ENCODE measurements around the gene ZNF502. TPM values are rescaled to one million over a fixed set of nuclear protein-coding genes. Genes with fewer than 3 reads are reported as not detected.

ZNF502 gene
- polyA plus RNA-seq, 1 donor from 2014 or later: 1.9 TPM

DNA sequence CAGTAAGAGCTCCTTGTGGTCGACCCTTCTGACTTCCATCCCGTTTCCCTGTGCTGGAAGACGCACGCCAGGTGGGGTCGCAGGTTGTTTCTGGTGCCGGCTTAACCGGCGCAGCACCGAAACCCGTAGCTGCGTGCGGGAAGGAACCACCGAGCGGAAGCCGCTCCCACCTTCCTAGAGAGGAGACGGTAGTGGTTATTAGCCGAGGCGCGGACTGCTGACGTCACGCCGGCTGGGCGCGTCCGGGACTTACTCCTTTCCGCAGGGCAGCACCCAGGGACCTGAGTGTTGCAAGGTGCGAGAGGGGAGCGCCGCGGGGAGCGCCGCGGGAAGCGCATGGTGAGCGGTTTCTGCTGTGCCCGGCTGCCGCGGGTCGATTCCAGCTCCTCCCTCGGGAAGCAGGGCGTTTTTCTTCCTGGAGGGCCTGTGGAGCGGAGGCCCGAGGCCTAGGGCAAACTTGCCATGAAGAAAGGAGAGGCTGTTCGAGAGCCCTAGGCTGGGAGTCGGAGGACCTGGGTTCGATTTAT, 17.0 kb downstream of the ZNF502 start, which contains the start of gene ZNF501:
Gene ZNF501 (plus strand): TSS at position 252 of the 527 bp plus-strand sequence. CDS start 4,787 bp downstream, outside the sequence.
- H3K9me3 Mint-ChIP-seq: peaks cover 22 to 59% (median 36%) of the 10 kb centered on the region in 3 donors
- H3K36me3 Mint-ChIP-seq: peaks cover 18% of the 10 kb centered on the region
- H3K27me3 Mint-ChIP-seq: no peaks in the 10 kb centered on the region
- H3K4me1 Mint-ChIP-seq: peaks cover 5 to 9% (median 7%) of the 10 kb centered on the region in 3 donors
- H3K4me3 Mint-ChIP-seq: peak within 1 kb of the TSS; percentile 95 to 100 (median 96)
- H3K27ac Mint-ChIP-seq: peak within 1 kb of the TSS; percentile 90 to 95 (median 91)

GRCh38 chr3:44734646-44735168, 22.2 kb downstream of the ZNF502 start:
- H3K4me1 Mint-ChIP-seq: peaks cover 0 to 5% (median 0%) of the 10 kb centered on the region in 3 donors
- H3K27ac Mint-ChIP-seq: no peak overlapping the region
- no peaks in the 10 kb centered on the region for H3K27me3 Mint-ChIP-seq
- peaks cover 25% of the 10 kb centered on the region for H3K36me3 Mint-ChIP-seq
- H3K9me3 Mint-ChIP-seq: peaks cover 22 to 62% (median 25%) of the 10 kb centered on the region in 3 donors
- no peak overlapping the region for H3K4me3 Mint-ChIP-seq

DNA sequence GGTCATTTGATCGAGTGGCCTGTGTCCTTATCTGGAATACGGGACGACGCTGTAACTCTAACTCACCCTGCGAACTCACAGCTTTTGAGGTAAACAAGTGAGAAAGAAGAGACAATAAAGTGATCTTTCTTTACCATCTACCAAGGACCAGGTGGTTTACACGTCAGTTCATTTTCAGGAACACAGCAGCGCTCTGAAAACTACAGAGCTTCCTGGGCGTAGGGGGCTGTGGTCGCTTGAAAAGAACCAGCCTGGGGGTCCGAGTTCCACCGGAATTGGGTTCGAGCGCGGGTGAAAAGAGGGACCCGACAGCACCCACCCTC, 48.6 kb downstream of the ZNF502 start:
- H3K27me3 Mint-ChIP-seq: no peaks in the 10 kb centered on the region
- peak overlapping the region; percentile 88 to 99 (median 92) for H3K4me3 Mint-ChIP-seq
- peaks cover 20 to 32% (median 24%) of the 10 kb centered on the region in 3 donors for H3K4me1 Mint-ChIP-seq
- H3K36me3 Mint-ChIP-seq: peaks cover 14% of the 10 kb centered on the region
- H3K9me3 Mint-ChIP-seq: peaks cover 5 to 11% (median 5%) of the 10 kb centered on the region in 3 donors
- peak overlapping the region; percentile 81 to 93 (median 91) for H3K27ac Mint-ChIP-seq

- peak within 1 kb of the TSS; percentile 88 to 99 (median 92) for H3K4me3 Mint-ChIP-seq
- peaks cover 20 to 32% (median 24%) of the 10 kb centered on the region in 3 donors for H3K4me1 Mint-ChIP-seq
- H3K27me3 Mint-ChIP-seq: no peaks in the 10 kb centered on the region
- peak within 1 kb of the TSS; percentile 81 to 93 (median 91) for H3K27ac Mint-ChIP-seq
- H3K9me3 Mint-ChIP-seq: peaks cover 5 to 11% (median 5%) of the 10 kb centered on the region in 3 donors
- H3K36me3 Mint-ChIP-seq: peaks cover 14% of the 10 kb centered on the region
Measured at GRCh38 chr3:44761424-44762169, 49.1 kb downstream of the ZNF502 start, which contains the start of the genes KIAA1143 and KIF15. KIAA1143 (minus strand) TSS chr3:44761619; CDS start chr3:44761602, 17 bp downstream. KIF15 (plus strand) TSS chr3:44761794; CDS start chr3:44761866, 72 bp downstream.

- no peaks in the 10 kb centered on the region for H3K27me3 Mint-ChIP-seq
- H3K27ac Mint-ChIP-seq: peak overlapping the region; percentile 1 to 87 (median 81)
- H3K4me1 Mint-ChIP-seq: peaks cover 18 to 32% (median 24%) of the 10 kb centered on the region in 3 donors
- H3K4me3 Mint-ChIP-seq: peak overlapping the region; percentile 88 to 99 (median 92)
- H3K9me3 Mint-ChIP-seq: peaks cover 3 to 10% (median 5%) of the 10 kb centered on the region in 3 donors
- peaks cover 12% of the 10 kb centered on the region for H3K36me3 Mint-ChIP-seq
Measured at GRCh38 chr3:44762170-44762677, 49.8 kb downstream of the ZNF502 start.

- Mint-ChIP-seq H3K36me3 (peaks cover 7% of the 10 kb centered on the region), H3K9me3 (peaks cover 1 to 6% (median 2%) of the 10 kb centered on the region in 3 donors), H3K27ac (peak overlapping the region in 2 of 3 donors; percentile 1 to 81), H3K27me3 (no peaks in the 10 kb centered on the region), H3K4me1 (peaks cover 14 to 29% (median 19%) of the 10 kb centered on the region in 3 donors), H3K4me3 (peak overlapping the region; percentile 88 to 99 (median 92))
Measured at GRCh38 chr3:44762690-44763089, 50.2 kb downstream of the ZNF502 start.

GRCh38 chr3:44764248-44764647, 51.8 kb downstream of the ZNF502 start:
- peak overlapping the region in 1 of 4 donors; percentile 65 for H3K4me3 Mint-ChIP-seq

GRCh38 chr3:44771424-44772098, 59.1 kb downstream of the ZNF502 start:
- no peak overlapping the region for H3K4me3 Mint-ChIP-seq
- H3K36me3 Mint-ChIP-seq: peaks cover 13% of the 10 kb centered on the region
- peaks cover 0 to 2% (median 1%) of the 10 kb centered on the region in 3 donors for H3K4me1 Mint-ChIP-seq
- no peaks in the 10 kb centered on the region for H3K27me3 Mint-ChIP-seq
- no peak overlapping the region for H3K27ac Mint-ChIP-seq
- H3K9me3 Mint-ChIP-seq: peaks cover 4 to 13% (median 10%) of the 10 kb centered on the region in 3 donors

More at GRCh38 chr3:44764248-44764647, 51.8 kb downstream of the ZNF502 start:
- Mint-ChIP-seq H3K27ac (peak overlapping the region in 1 of 3 donors; percentile 20), H3K4me1 (peaks cover 11 to 22% (median 12%) of the 10 kb centered on the region in 3 donors), H3K9me3 (no peaks in the 10 kb centered on the region), H3K36me3 (peaks cover 5% of the 10 kb centered on the region), H3K27me3 (no peaks in the 10 kb centered on the region)

DNA sequence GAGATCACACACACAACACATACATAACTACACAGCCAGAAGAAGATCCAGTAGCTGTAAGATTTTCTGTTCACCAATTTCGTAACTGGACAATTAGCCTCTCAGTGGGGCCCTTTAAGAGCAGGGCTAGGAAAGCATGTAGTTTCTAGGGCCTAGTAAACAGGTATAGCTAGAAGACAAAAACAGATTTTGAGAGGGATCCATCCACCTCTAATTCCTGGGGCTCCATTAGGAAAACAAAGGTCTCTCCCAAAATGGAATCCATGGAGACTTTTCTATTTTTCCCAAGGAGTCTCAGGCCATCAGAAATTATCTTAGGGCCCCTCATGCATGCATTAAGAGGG, 59.6 kb downstream of the ZNF502 start:
- Mint-ChIP-seq H3K4me3 (no peak overlapping the region), H3K27ac (no peak overlapping the region), H3K4me1 (peaks cover 0 to 2% (median 1%) of the 10 kb centered on the region in 3 donors), H3K9me3 (peaks cover 4 to 13% (median 10%) of the 10 kb centered on the region in 3 donors), H3K36me3 (peaks cover 13% of the 10 kb centered on the region), H3K27me3 (no peaks in the 10 kb centered on the region)

Other genes starting within 250 kb of the ZNF502 start
- 2.7 TPM for gene ZNF445, start 235.0 kb upstream of the ZNF502 start, polyA plus RNA-seq
- 1.8 TPM for gene ZKSCAN7, start 157.5 kb upstream of the ZNF502 start, polyA plus RNA-seq
- not detected for gene ZNF660, start 127.7 kb upstream of the ZNF502 start, polyA plus RNA-seq
- 5.9 TPM for gene ZNF197, start 87.6 kb upstream of the ZNF502 start, polyA plus RNA-seq
- gene ZNF35, start 63.9 kb upstream of the ZNF502 start, polyA plus RNA-seq: 6.9 TPM
- 2.0 TPM for gene ZNF501, start 17.0 kb downstream of the ZNF502 start, polyA plus RNA-seq
- gene KIAA1143, start 49.0 kb downstream of the ZNF502 start, polyA plus RNA-seq: 38.7 TPM
- gene KIF15, start 49.1 kb downstream of the ZNF502 start, polyA plus RNA-seq: 0.60 TPM
- gene TMEM42, start 149.3 kb downstream of the ZNF502 start, polyA plus RNA-seq: 30.4 TPM
- gene TGM4, start 161.9 kb downstream of the ZNF502 start, polyA plus RNA-seq: 0.06 TPM

Measured in IgD-negative memory B cell (primary cell).